HG02588 (cell line): ENCODE measurements around the gene MEIS2.

Experiments
- ATAC-seq: cut with Tn5 transposase; IDR thresholded peaks from one replicate; pipeline ENCODE4 v1.9.1; 2021; ENCODE audit warnings: mild to moderate bottlenecking, moderate library complexity; ENCODE audit not compliant: unreplicated experiment

The MEIS2 gene

DNA sequence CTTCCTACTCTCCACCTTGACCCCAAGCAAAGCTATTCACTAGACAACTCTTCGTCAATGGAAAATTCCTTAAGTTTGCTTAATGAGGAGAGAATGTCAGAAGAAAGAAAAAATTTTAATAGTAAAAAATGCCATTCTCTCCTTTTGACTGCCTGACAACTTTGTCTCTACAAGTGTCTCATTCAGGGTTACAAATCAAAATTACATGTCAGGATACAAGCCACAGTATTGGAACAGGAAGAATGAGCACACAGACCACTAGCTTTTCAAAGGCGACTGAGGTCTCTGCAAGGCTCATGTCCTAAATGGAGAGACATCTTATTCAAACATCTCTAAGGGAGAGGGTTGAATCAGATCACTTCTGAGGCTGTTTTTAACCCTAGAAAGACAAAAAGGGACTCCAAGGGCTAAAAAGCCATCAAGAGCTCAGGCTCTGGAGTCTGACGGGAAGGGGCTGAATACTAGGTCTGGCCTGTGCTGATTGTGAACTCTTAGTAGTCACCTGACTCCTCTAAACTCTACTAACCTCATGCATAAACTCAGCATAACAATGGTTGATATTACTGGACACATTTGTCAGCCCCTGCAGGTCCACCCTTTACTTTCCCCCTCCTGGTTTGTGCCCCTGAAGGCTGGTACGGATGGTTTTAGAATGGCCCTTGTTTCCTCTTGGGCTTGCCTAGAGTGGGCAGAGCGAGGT, 12.8 kb upstream of the MEIS2 start:
- ATAC-seq, result no peak

DNA sequence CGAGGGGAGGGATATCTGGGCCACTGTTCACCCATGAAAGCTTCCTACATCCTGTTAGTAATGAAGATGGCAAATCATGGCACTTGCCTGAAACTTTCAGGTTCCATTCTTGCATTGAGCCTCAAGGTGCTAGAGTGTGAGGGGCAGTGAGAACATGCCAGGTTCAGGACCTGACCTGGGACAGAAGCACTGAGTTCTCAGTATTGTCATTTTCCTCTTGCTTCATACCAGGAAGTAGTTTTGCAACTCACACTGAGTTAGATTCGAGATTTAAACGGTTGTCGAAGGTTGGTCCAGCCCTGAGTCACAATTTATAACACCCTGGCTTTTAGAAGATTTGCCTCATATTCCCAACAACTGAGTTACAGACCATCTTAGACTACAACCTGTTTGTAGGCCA, 11.8 kb upstream of the MEIS2 start:
- ATAC-seq, result no peak

DNA sequence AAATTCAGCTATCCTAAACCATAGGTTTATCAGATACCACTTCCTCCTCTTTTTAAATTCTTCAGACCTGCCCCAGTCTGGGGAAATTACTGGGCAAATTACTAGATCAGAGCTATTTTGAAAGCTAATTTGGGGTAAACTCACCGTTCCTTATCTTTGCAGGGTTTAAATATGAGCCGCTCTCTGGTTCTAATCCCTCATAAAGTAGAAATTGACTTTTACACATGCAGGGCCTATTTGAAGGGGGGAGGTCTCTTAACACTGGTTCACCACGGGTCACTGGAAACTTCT, 11.0 kb upstream of the MEIS2 start:
- no peak for ATAC-seq

DNA sequence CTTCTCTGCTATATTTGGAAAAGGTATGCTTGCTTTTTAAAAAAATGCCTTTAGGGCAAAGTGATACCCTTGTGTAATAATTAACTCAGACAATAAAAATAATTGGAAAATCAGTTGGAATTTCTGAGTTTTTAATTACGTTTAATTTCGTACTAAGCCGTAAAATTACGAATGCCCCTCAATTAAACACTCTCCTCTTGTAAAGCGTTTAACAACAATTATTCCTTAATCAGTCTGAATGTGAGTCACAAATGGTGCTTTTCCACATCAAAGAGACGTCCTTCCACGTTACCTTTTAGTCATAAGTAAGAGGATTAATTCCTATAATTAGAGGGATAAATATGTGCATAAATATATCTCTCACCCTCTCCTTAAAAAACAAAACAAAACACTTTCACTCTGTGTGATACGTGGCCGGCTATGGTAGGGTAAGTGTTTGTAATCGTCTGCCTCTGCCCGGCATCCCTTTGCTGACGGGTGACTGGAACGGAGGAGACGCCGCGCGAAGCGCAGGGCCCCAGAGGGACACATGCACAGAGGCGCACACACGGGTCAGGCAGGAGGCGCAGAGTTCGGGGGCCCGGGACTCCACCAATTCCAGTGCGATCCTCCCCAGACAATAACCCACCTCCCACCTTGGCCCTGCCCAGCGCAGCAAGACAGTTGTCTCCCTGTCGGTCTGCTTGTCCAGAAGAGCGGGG, 9.7 kb upstream of the MEIS2 start:
- no peak for ATAC-seq

DNA sequence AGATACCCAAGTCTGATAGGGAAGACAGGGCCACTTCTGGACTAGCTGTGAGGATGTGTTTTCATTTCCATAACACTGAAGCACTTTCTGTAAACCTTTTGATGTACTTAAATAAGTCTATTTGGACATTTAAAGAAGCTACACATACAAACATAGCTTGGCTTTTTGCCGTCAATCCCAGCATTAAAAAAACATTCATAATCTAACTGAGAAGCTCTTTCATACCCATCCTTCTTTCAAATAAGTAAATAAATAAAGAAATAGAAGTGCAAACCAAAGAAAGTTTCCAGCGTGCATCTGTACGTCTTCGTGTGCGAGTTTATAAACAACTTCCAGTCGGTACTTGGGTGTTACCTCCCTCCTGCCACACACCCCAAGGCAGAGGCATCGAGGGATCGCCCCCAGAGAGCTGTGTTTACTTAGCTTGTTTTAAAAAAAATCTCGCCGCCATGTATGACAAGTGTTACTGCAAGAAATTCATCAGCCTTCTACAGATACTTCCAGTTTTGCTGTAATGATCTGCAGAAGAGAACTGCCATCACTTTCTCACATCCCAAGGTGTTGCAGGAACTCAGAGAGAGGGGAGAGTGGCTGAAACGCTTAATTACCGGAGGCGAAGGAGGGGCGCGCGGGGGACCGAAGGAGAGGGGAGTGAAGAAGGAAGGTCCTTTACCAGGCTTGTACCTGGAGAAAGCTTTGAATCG, 9.0 kb upstream of the MEIS2 start:
- no peak for ATAC-seq

DNA sequence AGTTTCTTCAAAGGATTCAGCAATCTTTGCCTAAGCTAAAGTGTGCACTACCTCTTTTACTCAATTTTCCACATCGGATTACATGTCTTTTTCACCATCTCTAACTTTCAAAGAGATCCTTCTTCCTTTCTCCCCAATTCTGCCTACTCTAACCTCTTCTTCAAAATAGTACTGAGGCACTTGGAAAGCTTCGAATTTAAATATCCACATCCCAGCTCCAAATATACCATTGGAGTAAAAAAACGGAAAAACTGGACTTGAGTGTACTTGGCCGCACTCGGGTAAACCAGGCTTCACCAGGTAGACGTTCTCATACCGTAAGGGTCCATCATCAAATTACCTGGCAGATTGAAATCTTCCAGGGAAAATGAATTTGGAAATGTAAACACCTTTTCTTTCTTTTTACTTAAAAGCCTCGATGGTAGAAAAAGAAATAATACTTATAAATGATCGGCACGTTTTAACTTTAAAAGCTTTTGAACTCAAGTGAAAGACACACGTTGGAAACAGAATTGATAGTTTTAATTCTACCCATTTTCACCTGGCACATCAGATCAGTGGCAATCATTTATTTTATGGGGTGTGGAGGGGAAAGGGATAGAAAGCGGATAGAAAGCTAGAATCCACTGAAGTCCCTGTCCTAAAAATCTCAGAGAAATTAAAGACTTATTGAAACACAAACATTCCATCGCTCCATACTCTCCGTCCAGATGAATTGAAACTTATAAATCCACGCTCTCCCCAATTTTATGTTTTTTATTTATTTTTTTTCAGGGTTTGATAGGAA, 8.2 kb upstream of the MEIS2 start:
- no peak for ATAC-seq

DNA sequence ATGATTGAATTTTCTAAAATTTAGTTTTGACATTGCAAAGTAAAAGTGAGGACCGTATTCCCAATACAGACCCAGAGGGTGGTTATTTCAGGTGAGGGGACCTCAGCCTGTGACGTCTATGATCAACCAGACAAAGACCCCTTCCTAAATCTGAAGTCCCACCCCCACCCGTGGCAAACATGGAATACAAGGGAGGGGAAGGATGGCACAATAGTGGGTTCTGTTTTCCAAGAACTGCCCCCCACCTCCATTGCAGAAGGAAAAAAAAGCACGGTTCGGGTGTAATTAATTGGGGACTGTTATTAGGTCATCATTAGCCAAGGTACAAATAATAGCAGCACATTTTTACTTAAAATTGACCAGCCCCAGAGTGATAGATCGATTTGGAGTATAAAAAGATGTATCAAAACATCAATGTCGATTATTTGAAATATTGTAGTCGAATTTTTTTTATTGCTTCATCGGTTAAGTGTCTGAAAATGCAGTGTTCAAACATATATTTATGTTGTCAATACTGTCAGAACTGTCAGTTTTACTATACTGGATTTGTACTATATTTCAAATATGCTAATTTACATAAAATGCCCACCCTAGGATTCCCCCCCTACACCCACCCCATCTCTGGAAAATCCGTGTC, 7.5 kb upstream of the MEIS2 start:
- no peak for ATAC-seq

DNA sequence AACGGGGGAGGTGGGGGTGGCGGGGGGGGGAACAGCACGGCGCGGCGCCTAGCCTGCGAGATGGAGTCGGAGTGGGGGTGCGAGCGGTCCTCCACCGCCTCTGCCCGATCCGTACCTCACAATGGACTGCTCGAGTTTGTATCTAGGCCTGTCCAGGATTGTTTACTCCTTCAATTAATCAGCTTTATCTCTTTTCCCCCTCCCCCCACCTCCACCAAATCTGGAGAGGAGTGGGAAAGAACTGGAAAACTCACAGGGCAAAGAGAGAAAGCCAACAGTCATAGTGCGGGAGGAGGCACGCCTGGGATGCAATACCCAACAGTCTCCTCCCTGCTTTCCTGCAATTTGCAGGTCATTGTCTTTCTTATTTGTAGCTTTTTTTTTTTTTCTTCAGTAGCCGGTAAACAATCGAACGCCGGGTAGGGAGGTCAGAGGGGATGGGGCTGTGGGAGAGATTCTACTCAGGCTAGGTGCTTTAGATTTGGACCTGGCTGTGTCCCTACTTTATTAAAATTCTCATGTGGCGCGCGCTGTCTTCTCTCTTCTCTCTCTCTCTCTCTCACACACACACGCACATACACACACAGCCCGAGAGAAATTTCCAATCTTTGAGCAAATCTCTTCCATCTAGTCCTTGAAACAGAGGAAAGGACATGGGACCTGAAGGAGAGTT, 6.9 kb upstream of the MEIS2 start:
- no peak for ATAC-seq

DNA sequence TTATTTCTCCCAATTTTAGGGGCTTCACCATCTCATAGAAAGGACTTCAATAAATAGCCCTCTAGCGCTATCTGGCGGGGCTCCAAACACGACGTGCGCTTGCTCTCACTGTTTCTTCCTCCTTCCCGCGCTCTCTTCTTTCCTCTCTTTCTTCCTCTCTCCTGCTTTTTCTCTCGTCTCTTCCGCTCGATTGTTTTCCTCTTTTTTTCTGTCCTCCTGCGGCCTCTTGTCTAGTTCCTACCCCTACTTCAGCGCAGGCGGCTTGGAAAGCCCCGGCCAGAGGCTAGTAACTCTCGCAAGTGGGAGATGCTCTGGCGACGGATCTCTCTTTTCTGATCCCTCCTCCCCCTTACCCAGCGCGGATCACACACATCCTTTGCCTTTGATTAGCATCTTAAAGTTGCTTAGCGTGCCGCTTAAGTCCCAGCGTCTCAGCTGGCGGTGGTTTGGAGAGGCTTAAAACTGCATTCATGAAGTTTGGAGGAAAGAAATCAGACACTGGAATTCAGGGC, 6.2 kb upstream of the MEIS2 start:
- no peak for ATAC-seq

DNA sequence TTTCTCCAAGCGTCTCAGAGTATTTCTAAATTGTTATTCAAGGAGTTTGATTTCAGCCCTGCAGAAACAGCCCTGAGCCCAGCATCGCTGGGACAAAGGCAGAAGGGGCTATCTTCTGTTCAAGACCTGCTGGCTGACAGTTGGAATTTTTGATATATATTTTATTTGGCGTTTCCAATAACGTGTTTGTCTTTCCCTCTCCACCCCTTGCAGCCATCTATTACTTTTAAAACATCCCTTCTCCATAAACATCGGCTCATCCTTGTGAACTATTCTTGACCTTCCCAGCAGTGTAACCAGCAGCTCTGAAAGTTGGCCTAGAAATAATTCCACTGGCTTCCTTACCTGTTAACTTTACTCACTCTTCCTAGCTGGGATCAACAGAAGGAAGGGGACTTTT, 5.5 kb upstream of the MEIS2 start:
- ATAC-seq, result no peak

DNA sequence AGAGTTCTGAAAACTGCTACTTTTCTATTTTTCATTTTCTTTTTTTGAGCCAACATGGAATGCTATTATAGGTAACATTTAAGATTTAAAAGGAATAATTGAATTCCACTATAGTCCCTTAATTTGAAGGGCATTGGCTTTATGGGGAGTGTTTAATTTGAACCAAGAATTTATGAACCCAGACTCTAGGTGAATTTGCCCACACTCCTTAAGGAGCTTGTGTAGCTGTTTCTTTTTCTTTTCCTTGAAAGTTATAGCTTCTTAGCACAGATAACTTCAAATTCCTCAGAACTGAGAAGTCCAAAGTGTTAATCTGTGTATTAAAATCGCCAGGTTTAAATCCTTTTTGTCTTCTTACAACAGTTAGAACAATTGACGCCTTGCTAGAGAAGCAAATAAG, 4.7 kb upstream of the MEIS2 start:
- ATAC-seq, result no peak

DNA sequence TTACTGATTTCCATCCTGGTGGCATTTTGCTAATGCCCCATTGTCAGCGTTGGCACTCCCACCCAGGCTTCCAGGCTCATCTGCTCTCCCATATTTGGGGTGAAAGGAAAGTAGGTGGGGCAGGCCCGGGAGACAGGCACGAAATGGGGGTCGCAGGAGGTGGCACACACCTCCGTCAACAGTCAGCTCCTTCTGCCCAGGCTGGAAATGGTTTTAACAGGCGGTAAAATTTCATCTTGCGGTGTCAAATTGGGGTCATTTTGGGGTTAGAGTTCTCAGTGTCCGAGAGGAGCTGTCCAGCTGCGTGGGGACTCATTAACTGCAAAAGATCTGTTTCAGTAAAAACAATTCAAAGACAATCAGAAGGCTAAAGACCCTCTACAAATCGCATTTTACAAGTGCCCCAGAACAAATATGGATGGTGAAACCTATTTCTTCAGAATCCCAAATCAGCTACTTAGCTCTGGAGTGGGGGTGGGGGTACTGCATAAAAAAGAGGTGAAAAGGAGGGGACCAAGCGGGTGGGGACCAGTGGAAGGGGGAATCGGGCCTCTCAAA, 4.2 kb upstream of the MEIS2 start:
- no peak for ATAC-seq

DNA sequence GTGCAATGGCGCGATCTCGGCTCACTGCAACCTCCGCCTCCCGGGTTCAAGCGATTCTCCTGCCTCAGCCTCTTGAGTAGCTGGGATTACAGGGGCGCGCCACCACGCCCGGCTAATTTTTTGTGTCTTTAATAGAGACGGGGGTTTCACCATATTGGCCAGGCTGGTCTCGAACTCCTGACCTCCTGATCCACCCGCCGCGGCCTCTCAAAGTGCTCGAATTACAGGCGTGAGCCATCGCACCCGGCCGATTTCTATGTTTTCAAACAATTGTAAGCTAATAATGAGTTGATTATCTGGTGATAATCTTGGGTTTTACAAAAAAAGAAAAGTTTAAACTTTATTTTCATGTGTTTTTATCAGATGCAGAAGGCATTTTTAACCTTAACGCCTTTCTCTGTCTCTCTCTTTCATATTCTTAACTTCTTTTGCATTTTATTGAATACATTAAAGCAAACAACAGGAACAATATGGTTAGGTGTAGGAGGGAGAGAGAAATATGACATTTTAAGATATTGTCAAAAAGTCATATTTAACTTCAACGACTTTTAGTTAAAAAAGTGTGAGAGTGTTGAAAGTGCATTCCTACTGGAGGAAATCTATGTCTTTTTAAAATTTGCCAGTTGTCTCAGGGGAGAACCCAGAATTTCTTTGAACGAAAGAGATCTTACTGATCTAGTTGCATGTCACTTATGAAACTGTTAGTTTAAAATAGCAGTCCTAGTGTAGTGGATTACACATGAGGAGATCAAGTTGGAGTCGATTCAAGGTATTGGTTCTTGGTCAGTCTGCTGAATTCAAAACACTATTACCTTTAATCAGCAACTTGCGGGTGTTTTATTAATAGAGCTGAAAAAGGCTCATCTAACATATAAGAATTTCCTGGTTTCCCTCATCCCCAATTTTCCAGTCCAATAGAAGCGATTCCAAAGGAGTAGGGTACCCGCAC, 3.4 kb upstream of the MEIS2 start:
- ATAC-seq, result no peak

DNA sequence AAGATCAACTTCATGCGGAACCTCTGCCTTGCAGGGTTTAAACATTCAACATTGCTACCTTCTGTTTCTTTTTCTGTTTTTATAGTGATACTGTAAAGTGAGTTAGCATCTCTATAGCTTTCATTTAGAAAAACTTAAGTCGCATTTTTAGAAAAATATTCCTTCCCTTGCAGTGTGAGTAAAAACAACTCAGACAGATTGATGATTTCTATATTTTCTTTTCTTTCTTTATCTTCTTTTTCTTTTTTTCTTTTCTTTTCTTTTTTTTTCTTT, 2.8 kb upstream of the MEIS2 start:
- ATAC-seq, result no peak

DNA sequence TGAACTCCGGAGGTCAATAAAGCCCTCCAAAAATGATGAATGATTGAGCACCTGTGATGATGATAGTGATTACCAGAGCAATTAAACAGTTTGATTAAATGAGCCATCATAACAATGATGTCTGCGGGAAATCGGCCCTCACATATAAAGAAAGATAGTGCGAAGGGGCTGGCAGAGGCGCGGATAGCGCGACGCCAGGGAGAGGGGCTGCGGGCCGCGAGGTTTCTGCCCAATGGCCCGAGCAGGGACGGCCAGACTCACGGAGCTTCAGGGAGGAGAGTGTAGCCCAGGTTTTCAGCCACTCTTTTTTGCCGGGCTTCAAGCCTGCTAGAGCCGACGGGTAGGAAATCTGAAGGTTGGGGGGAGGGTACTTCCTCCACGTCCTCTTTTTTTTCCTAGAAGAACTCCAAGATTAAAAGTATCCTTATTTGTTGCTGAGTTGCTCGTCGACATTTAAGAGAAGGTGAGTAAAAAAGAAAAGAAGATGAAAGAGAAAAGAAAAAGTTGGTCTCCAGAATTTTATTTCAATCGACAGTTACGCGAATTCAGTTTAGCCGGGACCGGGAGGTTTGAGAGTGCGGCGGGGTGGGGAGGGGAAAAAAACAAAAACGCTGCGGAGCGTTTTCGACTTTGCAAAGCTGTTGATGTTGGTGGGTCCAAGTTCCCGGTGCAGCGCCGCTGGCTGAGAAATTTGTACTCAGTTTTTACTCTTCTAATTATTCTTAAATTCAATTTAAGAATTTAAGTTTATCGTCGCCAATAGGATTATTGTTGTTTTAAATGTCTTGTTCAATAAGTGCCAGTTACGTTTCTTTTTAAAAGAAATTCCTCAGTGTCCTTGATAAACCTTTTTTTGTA, 2.2 kb upstream of the MEIS2 start:
- no peak for ATAC-seq

DNA sequence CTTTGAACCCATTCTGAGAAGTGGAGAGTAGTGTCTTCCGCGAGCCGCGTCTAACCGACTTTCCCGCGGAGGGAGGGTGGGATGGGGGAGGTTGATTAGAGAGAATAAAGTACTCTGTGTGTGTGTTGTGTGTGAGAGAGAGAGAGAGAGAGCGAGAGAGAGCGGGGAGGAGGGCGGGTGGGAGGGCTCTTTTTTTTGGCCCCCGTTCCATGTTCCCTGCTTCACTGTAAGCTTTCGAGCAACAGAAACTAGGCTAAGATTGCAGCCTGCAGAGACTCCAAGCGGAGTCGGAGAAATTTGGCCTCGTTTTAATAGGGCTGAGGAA, 1.6 kb upstream of the MEIS2 start:
- ATAC-seq, result no peak

DNA sequence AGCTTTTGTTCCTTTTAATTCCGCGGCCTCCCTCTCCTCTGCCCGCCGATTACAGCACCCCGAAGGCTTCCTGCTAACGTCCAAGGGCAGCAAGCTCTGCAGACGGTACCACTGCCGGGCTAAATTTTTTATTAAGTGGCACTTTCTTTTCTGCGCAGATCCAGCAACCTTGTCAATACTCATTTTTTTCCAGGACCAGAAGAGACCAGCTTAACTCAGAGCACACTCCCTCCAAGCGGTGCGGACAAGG, 542 bp upstream of the MEIS2 start:
- peak; percentile 17 for ATAC-seq

DNA sequence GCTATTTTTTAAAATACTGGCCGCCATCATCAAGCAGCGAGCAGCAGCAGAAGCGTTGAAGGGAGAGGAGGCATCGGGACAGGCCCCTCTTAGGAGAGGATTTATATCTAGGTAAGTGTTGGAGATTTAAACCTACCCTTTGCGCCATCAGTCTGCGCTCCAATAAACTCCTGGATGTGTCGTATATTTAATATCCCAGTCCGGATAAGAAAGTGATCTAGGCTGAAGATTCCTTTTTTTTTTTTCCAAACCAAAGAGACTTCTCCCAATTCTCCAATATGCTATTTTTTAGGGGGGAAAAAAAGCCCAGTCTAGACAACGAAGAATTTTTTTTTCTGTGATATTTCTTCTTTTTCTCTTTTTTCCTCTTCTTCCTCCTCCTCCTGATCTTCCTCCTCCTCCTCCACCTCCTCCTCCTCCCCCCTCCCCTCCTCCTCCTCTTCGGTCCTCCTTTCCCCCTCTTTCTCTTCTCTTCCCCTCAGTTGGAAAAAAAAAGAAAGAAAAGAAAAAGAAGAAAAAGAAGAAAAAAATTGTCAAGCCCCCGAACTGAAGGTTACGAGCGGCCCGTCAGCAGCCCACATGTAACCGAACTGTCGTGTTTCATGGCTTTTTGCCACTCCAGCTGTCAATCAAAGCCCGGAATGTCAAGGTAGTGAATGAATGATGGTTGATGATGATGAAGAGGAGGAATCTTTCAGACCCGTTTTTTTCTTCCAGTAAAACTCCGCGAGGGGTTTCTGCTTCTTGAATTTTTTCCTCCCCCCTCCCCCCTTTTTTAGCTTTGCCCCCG, 835 bp downstream of the MEIS2 start:
- no peak for ATAC-seq
